Esophagus squamous epithelium (tissue), 5 donors: ENCODE data around the gene WDR59. TPM values are rescaled to one million over a fixed set of nuclear protein-coding genes. Genes with fewer than 3 reads are reported as not detected.

Source experiments
- DNase-seq: peaks from one replicate; lab custom pipeline; 2025; lab: John Stamatoyannopoulos, UW
- H3K27ac ChIP-seq, 4 donors: fragments of 200-600 bp; sonication (generic); one replicate each; pipeline ENCODE4 v1.5.1; 2016 to 2019; ENCODE audit warnings: mild to moderate bottlenecking in 1 of 4
- H3K27me3 ChIP-seq, 4 donors: fragments of 200-600 bp; sonication (generic); 1 replicate in 3 of 4; 2 replicates in 1 of 4; pipeline versions ENCODE4 v1.5.1 to v1.6.0; 2017 to 2021; ENCODE audit warnings: antibody characterized with exemption in 1 of 4
- H3K36me3 ChIP-seq, 3 donors: fragments of 200-600 bp; sonication (generic); one replicate each; pipeline ENCODE4 v1.5.1; 2016 to 2019
- H3K4me1 ChIP-seq, 3 donors: fragments of 200-600 bp; sonication (generic); one replicate each; pipeline ENCODE4 v1.5.1; 2017 to 2019
- H3K4me3 ChIP-seq, 4 donors: fragments of 200-600 bp; sonication (generic); 1 replicate in 3 of 4; 2 replicates in 1 of 4; pipeline ENCODE4 v1.5.1; 2016 to 2019; ENCODE audit warnings: mild to moderate bottlenecking in 2 of 4, moderate library complexity in 1 of 4
- H3K9me3 ChIP-seq, 3 donors: fragments of 200-600 bp; sonication (generic); one replicate each; pipeline ENCODE4 v1.5.1; 2016 to 2019
- CTCF ChIP-seq, 6 experiments: fragments of 450-650 bp in 4 of 6; fragments of 200-600 bp in 2 of 6; sonication (generic) in 2 of 6; IDR thresholded peaks; one replicate each; pipeline ENCODE4 v1.5.1; 2016 to 2019; ENCODE audit warnings: antibody characterized with exemption in 6 of 6, mild to moderate bottlenecking in 4 of 6, moderate library complexity in 4 of 6
- POLR2A ChIP-seq, 4 donors: fragments of 450-650 bp; IDR thresholded peaks; one replicate each; pipeline ENCODE4 v1.6.1; 2017; ENCODE audit warnings: antibody characterized with exemption in 4 of 4, mild to moderate bottlenecking in 4 of 4, moderate library complexity in 3 of 4
- WGBS, 2 donors: methylation state at CpG; one replicate each; pipeline ENCODE4 v1.1.5; 2018; 5-methylcytosine and 5-hydroxymethylcytosine counted together
- intact Hi-C: fragments of 100-400 bp; cut with DNase I; formaldehyde crosslinking; loops from one replicate; pipeline ENCODE4 v1.15.0; 2022
- total RNA-seq, 4 donors: library from RNA; depleted of rRNA; stranded (reverse); fragments of >200 nt; gene quantifications; one replicate each; pipeline ENCODE4 v1.1.0, GENCODE V29; 2016
- donor health status: DM: yes; HTN: yes; CAD: no.

WDR59 gene
- total RNA-seq, 4 donors from 2014 or later: 9.8 to 25.1 (median 22.2) TPM

- peak overlapping the region; percentile 87 to 96 (median 91) for H3K27ac ChIP-seq
- no peaks in the 10 kb centered on the region for H3K27me3 ChIP-seq
- H3K9me3 ChIP-seq: no peaks in the 10 kb centered on the region
- intact Hi-C loops: loop anchor here (2.0 kb wide), 1 partner anchor 112 kb away; no protein-coding TSS in a partner anchor
- no peak for TF ChIP-seq POLR2A (IDR thresholded peaks at IDR 0.05)
- no peak for TF ChIP-seq CTCF (IDR thresholded peaks at IDR 0.05)
- peaks cover 0 to 9% (median 0%) of the 10 kb centered on the region in 3 donors for H3K36me3 ChIP-seq
- DNase-seq: no peak
- H3K4me1 ChIP-seq: peaks cover 11 to 71% (median 30%) of the 10 kb centered on the region in 3 donors
- WGBS, 2 donors: 0% methylated on average over 8 to 22 of the region's 44 CpGs
- H3K4me3 ChIP-seq: peak overlapping the region; percentile 76 to 97 (median 88)
These were observed 14.3 kb upstream of the WDR59 start for GRCh38 chr16:74999219-74999608.

- no peak for DNase-seq
- Histone ChIP-seq H3K36me3 (peaks cover 0 to 9% (median 0%) of the 10 kb centered on the region in 3 donors), H3K9me3 (no peaks in the 10 kb centered on the region), H3K27me3 (no peaks in the 10 kb centered on the region), H3K4me1 (peaks cover 11 to 65% (median 30%) of the 10 kb centered on the region in 3 donors), H3K27ac (peak within 1 kb of the TSS; percentile 87 to 96 (median 91)), H3K4me3 (peak within 1 kb of the TSS; percentile 76 to 97 (median 88))
- WGBS, 2 donors: 1 to 2% methylated on average over 8 to 15 of the region's 73 CpGs
- intact Hi-C loops: loop anchor here (2.0 kb wide), 1 partner anchor 112 kb away; no protein-coding TSS in a partner anchor
- peak; percentile 75 to 85 (median 82) for TF ChIP-seq CTCF (IDR thresholded peaks at IDR 0.05)
- TF ChIP-seq POLR2A (IDR thresholded peaks at IDR 0.05): peak in 1 of 4 donors; percentile 44
These were observed 13.7 kb upstream of the WDR59 start, which contains the start of gene ZNRF1 for GRCh38 chr16:74998481-74999218. Gene ZNRF1, plus strand, starts transcription at chr16:74999024. Its CDS starts 648 bp downstream, at chr16:74999672.

GRCh38 chr16:74997042-74997491 is 12.1 kb upstream of the WDR59 start:
- Histone ChIP-seq H3K4me3 (no peak overlapping the region), H3K36me3 (no peaks in the 10 kb centered on the region), H3K27me3 (no peaks in the 10 kb centered on the region), H3K4me1 (peaks cover 11 to 50% (median 27%) of the 10 kb centered on the region in 3 donors), H3K9me3 (no peaks in the 10 kb centered on the region), H3K27ac (peak overlapping the region in 3 of 4 donors; percentile 18 to 94 (median 82))
- no peak for DNase-seq
- intact Hi-C loops: no loop called here
- TF ChIP-seq CTCF (IDR thresholded peaks at IDR 0.05) (no peak), POLR2A (IDR thresholded peaks at IDR 0.05) (no peak)
- WGBS, 2 donors: 73% methylated on average over 8 of the region's 8 CpGs

GRCh38 chr16:74995986-74996385 is 11.1 kb upstream of the WDR59 start:
- H3K4me1 ChIP-seq: peaks cover 11 to 39% (median 17%) of the 10 kb centered on the region in 3 donors
- WGBS, 2 donors: 94 to 100% methylated on average over 1 of the region's 1 CpG
- intact Hi-C loops: no loop called here
- H3K36me3 ChIP-seq: no peaks in the 10 kb centered on the region
- DNase-seq: no peak
- TF ChIP-seq POLR2A (IDR thresholded peaks at IDR 0.05) (no peak), CTCF (IDR thresholded peaks at IDR 0.05) (no peak)
- H3K4me3 ChIP-seq: no peak overlapping the region
- H3K27me3 ChIP-seq: no peaks in the 10 kb centered on the region
- no peaks in the 10 kb centered on the region for H3K9me3 ChIP-seq
- H3K27ac ChIP-seq: no peak overlapping the region
